Right lobe of liver (tissue), 4 donors: ENCODE measurements around the gene DGKE.

Experiments
- POLR2A ChIP-seq: fragments of 450-650 bp; IDR thresholded peaks from one replicate; pipeline ENCODE4 v1.6.1; 2017; ENCODE audit warnings: antibody characterized with exemption, mild to moderate bottlenecking
- TF ChIP-seq, protein P1 (sequence below), 4 donors: fragments of 200-600 bp in 3 of 4; fragments of 450-650 bp in 1 of 4; IDR thresholded peaks; one replicate each; pipeline versions ENCODE4 v1.5.1 to v1.8.0; 2016 to 2022; ENCODE audit warnings: antibody characterized with exemption in 4 of 4, mild to moderate bottlenecking in 2 of 4
- donor health status: DM: no; HTN: no; CAD: no.
- donor health status: DM: no; HTN: no; CAD: no.
- donor health status: DM: no; HTN: yes; CAD: no.

DNA sequence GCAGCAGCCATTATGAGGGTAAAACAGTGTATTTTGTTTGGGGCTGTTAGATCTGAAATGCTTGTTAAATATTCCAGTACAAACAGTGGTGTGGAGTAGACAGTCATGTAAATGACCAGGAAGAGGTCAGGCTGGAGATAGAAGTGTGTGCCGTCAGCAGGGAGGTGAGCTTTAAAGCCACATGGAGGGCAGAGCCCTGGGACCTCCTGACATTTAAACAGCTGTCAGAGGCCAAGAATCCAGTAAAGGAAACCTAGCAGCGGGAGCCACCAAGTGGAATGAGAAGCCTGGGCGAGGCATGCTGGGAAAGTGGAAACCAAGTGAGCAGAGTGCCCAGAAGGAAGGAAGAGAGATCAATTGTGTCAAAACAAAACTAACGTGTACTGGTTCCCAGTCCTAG, 27.0 kb upstream of the DGKE start:
- TF ChIP-seq, protein P1, sequence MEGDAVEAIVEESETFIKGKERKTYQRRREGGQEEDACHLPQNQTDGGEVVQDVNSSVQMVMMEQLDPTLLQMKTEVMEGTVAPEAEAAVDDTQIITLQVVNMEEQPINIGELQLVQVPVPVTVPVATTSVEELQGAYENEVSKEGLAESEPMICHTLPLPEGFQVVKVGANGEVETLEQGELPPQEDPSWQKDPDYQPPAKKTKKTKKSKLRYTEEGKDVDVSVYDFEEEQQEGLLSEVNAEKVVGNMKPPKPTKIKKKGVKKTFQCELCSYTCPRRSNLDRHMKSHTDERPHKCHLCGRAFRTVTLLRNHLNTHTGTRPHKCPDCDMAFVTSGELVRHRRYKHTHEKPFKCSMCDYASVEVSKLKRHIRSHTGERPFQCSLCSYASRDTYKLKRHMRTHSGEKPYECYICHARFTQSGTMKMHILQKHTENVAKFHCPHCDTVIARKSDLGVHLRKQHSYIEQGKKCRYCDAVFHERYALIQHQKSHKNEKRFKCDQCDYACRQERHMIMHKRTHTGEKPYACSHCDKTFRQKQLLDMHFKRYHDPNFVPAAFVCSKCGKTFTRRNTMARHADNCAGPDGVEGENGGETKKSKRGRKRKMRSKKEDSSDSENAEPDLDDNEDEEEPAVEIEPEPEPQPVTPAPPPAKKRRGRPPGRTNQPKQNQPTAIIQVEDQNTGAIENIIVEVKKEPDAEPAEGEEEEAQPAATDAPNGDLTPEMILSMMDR (IDR thresholded peaks at IDR 0.05), result no peak
- TF ChIP-seq POLR2A, result no peak
